Smooth muscle cell (in vitro differentiated cells): ENCODE results near the gene AOAH. TPM values are rescaled to one million over a fixed set of nuclear protein-coding genes. Genes with fewer than 3 reads are reported as not detected.
"Not testable (repeated sequence)": the region's sequence is repeated elsewhere in the genome, so short reads cannot be mapped to it uniquely, and the experiment has no call there.

Experiments used
- DNase-seq: peaks from one replicate; lab custom pipeline; 2025; ENCODE audit not compliant: unreplicated experiment; lab: John Stamatoyannopoulos, UW
- H2AFZ ChIP-seq: fragments of 200-600 bp; sonication (generic); 2 replicates; pipeline ENCODE4 v1.6.0; 2016; ENCODE audit warnings: antibody characterized with exemption, low read depth, mild to moderate bottlenecking
- H3F3A ChIP-seq: fragments of 200-600 bp; sonication (generic); 2 replicates; pipeline ENCODE4 v1.6.0; 2017; ENCODE audit warnings: antibody characterized with exemption, low read depth
- H3K27ac ChIP-seq: fragments of 200-600 bp; sonication (generic); 2 replicates; pipeline ENCODE4 v1.5.1; 2016; ENCODE audit warnings: low read depth, mild to moderate bottlenecking
- H3K27me3 ChIP-seq: fragments of 200-600 bp; sonication (generic); 2 replicates; pipeline ENCODE4 v1.6.1; 2016; ENCODE audit warnings: low read depth, mild to moderate bottlenecking
- H3K36me3 ChIP-seq: fragments of 200-600 bp; sonication (generic); 2 replicates; pipeline ENCODE4 v1.5.1; 2016; ENCODE audit warnings: low read depth
- H3K4me1 ChIP-seq: fragments of 200-600 bp; sonication (generic); 2 replicates; pipeline ENCODE4 v1.5.1; 2016; ENCODE audit warnings: low read depth
- H3K4me2 ChIP-seq: fragments of 200-600 bp; sonication (generic); 2 replicates; pipeline ENCODE4 v1.6.0; 2016; ENCODE audit warnings: mild to moderate bottlenecking
- H3K4me3 ChIP-seq: fragments of 200-600 bp; sonication (generic); 2 replicates; pipeline ENCODE4 v1.5.1; 2016; ENCODE audit warnings: mild to moderate bottlenecking
- H3K79me2 ChIP-seq: fragments of 200-600 bp; sonication (generic); 2 replicates; pipeline ENCODE4 v1.6.0; 2016; ENCODE audit warnings: low read depth, mild to moderate bottlenecking
- H3K9ac ChIP-seq: fragments of 200-600 bp; sonication (generic); 2 replicates; pipeline ENCODE4 v1.6.0; 2016; ENCODE audit warnings: low read depth
- H3K9me3 ChIP-seq: fragments of 200-600 bp; sonication (generic); replicated peaks from 2 replicates; pipeline ENCODE4 v1.5.1; 2016; ENCODE audit warnings: low read depth
- H4K20me1 ChIP-seq: fragments of 200-600 bp; sonication (generic); 2 replicates; pipeline ENCODE4 v1.6.0; 2016; ENCODE audit warnings: low read depth
- CTCF ChIP-seq: fragments of 200-600 bp; sonication (generic); IDR thresholded peaks from 2 replicates; pipeline ENCODE4 v1.5.1; 2017; ENCODE audit warnings: borderline replicate concordance, mild to moderate bottlenecking, antibody characterized with exemption; ENCODE audit not compliant: insufficient read depth, poor library complexity, severe bottlenecking
- WGBS: methylation state at CpG from one replicate; pipeline ENCODE4 v1.1.7; 2016; ENCODE audit warnings: low lambda C conversion rate; 5-methylcytosine and 5-hydroxymethylcytosine counted together
- polyA plus RNA-seq: library from polyadenylated mRNA; unstranded; fragments of >200 nt; fragmentation: Nextera tagmentation; extraction: Ambion mirVana; gene quantifications from 2 replicates; pipeline ENCODE4 v1.2.1, GENCODE V29; 2016
- total RNA-seq: library from RNA; depleted of rRNA; stranded (reverse); fragments of >200 nt; gene quantifications from 2 replicates; pipeline ENCODE4 v1.2.3, GENCODE V29; 2014

The AOAH gene
- total and polyA plus RNA-seq, 2 experiments from 2014 or later, result not detected

DNA sequence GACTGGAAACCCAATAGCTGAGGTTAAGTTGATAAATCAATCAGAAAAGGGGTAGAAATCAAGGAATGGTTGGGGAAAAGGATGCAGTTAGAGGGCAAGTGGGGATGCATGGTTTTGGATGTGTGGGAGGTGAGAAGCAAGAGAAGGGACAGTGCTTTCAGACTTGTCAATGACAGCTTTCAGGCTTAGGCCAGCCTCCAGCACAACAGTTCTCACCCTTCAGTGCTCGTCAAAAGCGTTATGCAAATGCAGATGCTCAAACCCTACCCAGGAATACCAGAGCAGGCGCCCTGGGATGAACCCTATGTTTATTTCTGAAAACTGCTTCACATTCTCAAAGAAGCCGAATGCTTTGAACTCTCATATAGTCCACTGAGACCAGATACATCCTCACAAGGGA is 74.0 kb downstream of the AOAH start:
- H3K4me2 ChIP-seq, result no peak overlapping the region
- H4K20me1 ChIP-seq, result no peaks in the 10 kb centered on the region
- H3K27me3 ChIP-seq, result no peaks in the 10 kb centered on the region
- no peak overlapping the region for H3K4me3 ChIP-seq
- TF ChIP-seq CTCF, result no peak
- no peaks in the 10 kb centered on the region for H3K9me3 ChIP-seq
- H3K36me3 ChIP-seq, result no peaks in the 10 kb centered on the region
- H3K9ac ChIP-seq, result no peak overlapping the region
- H3F3A ChIP-seq, result no peaks in the 10 kb centered on the region
- DNase-seq, result no peak
- no peak overlapping the region for H3K27ac ChIP-seq
- no peaks in the 10 kb centered on the region for H3K79me2 ChIP-seq
- H3K4me1 ChIP-seq, result peaks cover 10% of the 10 kb centered on the region
- H2AFZ ChIP-seq, result no peak overlapping the region
- 90% methylated on average over 4 of the region's 4 CpGs for WGBS

- not testable (repeated sequence) for H3K9me3 ChIP-seq, H3K4me3 ChIP-seq, H3K4me1 ChIP-seq, H3K27ac ChIP-seq, H3F3A ChIP-seq, H3K79me2 ChIP-seq, H4K20me1 ChIP-seq, H3K4me2 ChIP-seq, H3K9ac ChIP-seq, H3K27me3 ChIP-seq, DNase-seq, H2AFZ ChIP-seq, H3K36me3 ChIP-seq
- 95% methylated on average over 6 of the region's 6 CpGs for WGBS
Measured at GRCh38 chr7:36649319-36649718, 75.0 kb downstream of the AOAH start.

- DNase-seq, result no peak
- H3F3A ChIP-seq, result no peaks in the 10 kb centered on the region
- no peak for TF ChIP-seq CTCF
- no peaks in the 10 kb centered on the region for H3K36me3 ChIP-seq
- no peak overlapping the region for H2AFZ ChIP-seq
- peaks cover 4% of the 10 kb centered on the region for H3K4me1 ChIP-seq
- no peak overlapping the region for H3K27ac ChIP-seq
- H3K4me3 ChIP-seq, result no peak overlapping the region
- H3K4me2 ChIP-seq, result no peak overlapping the region
- H4K20me1 ChIP-seq, result no peaks in the 10 kb centered on the region
- no peaks in the 10 kb centered on the region for H3K79me2 ChIP-seq
- H3K9me3 ChIP-seq, result no peaks in the 10 kb centered on the region
- no peak overlapping the region for H3K9ac ChIP-seq
- H3K27me3 ChIP-seq, result no peaks in the 10 kb centered on the region
Measured at GRCh38 chr7:36648441-36648840, 75.9 kb downstream of the AOAH start.

DNA sequence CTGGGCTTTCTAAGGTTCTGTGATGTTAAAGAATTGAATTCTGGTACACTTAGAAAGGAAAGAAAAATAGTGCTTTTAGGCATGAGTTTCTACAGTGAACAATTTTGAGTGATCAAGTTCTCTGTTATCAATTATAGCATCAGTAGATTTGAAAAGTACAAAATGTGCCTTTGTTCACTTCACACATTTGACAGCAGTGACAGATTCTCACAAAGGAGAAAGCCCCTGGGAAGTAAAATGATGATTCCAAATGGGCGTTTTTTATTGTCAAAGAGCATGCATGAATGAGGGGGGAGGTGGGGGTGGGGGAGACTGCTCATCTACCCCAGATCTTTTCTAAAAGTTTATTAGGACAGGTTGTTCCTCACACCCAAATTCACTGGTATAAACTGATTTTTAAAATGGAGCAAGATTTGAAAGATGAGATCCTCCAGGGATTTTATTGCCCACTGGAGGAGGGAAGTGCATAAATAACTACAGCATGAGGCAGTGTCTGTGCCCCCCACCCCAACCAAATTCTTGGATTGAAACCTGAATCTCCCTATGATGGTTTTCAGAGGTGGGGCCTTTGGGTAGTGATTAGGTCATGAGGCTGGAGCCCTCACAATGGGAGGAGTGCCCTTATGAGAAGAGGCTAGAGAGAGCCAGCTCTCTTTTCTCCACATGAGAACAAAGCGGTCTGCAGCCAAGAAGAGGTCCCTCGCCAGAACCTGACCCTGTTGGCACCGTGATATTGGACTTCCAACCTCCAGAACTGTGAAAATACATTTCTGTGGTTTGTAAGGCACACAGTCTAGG is 79.5 kb downstream of the AOAH start:
- Histone ChIP-seq H3K79me2 (no peaks in the 10 kb centered on the region), H3K4me1 (peaks cover 4% of the 10 kb centered on the region), H3K36me3 (no peaks in the 10 kb centered on the region), H4K20me1 (no peaks in the 10 kb centered on the region), H3K9me3 (no peaks in the 10 kb centered on the region), H3K27ac (no peak overlapping the region), H3K4me3 (no peak overlapping the region), H2AFZ (no peak overlapping the region), H3K9ac (no peak overlapping the region), H3F3A (no peaks in the 10 kb centered on the region), H3K27me3 (peaks cover 7% of the 10 kb centered on the region), H3K4me2 (no peak overlapping the region)
- TF ChIP-seq CTCF, result no peak
- 86% methylated on average over 4 of the region's 4 CpGs for WGBS
- DNase-seq, result no peak
